ENCODE measurements around the gene RAP2B.

DNA sequence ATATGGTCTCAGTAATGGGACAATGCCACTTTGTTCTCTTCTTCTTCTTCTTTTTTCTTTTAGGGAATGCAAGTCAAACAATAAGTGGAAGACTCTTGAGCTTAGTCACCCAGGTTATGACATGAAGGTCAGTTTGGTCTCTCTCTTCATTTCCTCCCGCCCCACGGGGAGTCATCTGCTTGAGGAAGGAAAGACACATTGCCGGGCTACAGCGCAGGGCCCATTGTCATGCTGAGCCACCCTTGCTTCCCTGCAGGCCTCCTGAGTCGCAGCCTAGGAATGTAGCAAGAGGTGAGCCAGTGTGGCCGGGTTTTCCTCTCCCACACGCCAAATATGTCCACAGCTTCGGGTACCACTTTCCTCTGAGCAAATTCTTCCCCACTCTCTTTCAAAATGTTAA is 47.6 kb downstream of the RAP2B start:
- TF ChIP-seq, protein P1, sequence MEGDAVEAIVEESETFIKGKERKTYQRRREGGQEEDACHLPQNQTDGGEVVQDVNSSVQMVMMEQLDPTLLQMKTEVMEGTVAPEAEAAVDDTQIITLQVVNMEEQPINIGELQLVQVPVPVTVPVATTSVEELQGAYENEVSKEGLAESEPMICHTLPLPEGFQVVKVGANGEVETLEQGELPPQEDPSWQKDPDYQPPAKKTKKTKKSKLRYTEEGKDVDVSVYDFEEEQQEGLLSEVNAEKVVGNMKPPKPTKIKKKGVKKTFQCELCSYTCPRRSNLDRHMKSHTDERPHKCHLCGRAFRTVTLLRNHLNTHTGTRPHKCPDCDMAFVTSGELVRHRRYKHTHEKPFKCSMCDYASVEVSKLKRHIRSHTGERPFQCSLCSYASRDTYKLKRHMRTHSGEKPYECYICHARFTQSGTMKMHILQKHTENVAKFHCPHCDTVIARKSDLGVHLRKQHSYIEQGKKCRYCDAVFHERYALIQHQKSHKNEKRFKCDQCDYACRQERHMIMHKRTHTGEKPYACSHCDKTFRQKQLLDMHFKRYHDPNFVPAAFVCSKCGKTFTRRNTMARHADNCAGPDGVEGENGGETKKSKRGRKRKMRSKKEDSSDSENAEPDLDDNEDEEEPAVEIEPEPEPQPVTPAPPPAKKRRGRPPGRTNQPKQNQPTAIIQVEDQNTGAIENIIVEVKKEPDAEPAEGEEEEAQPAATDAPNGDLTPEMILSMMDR (IDR thresholded peaks at IDR 0.05; ENCODE audit: poor library complexity, severe bottlenecking) = no peak
- TF ChIP-seq POLR2AphosphoS5 (IDR thresholded peaks at IDR 0.05) (no peak), EZH2 (IDR thresholded peaks at IDR 0.05; ENCODE audit: borderline replicate concordance, insufficient read depth, low read length, poor library complexity, severe bottlenecking) (no peak), EP300 (conservative IDR thresholded peaks at IDR 0.05; ENCODE audit: poor library complexity, severe bottlenecking) (no peak), RAD21 (conservative IDR thresholded peaks at IDR 0.05) (no peak), TAF1 (IDR thresholded peaks at IDR 0.05; ENCODE audit: low read depth) (no peak)
- TF ChIP-seq, protein P2, sequence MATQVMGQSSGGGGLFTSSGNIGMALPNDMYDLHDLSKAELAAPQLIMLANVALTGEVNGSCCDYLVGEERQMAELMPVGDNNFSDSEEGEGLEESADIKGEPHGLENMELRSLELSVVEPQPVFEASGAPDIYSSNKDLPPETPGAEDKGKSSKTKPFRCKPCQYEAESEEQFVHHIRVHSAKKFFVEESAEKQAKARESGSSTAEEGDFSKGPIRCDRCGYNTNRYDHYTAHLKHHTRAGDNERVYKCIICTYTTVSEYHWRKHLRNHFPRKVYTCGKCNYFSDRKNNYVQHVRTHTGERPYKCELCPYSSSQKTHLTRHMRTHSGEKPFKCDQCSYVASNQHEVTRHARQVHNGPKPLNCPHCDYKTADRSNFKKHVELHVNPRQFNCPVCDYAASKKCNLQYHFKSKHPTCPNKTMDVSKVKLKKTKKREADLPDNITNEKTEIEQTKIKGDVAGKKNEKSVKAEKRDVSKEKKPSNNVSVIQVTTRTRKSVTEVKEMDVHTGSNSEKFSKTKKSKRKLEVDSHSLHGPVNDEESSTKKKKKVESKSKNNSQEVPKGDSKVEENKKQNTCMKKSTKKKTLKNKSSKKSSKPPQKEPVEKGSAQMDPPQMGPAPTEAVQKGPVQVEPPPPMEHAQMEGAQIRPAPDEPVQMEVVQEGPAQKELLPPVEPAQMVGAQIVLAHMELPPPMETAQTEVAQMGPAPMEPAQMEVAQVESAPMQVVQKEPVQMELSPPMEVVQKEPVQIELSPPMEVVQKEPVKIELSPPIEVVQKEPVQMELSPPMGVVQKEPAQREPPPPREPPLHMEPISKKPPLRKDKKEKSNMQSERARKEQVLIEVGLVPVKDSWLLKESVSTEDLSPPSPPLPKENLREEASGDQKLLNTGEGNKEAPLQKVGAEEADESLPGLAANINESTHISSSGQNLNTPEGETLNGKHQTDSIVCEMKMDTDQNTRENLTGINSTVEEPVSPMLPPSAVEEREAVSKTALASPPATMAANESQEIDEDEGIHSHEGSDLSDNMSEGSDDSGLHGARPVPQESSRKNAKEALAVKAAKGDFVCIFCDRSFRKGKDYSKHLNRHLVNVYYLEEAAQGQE (IDR thresholded peaks at IDR 0.05; ENCODE audit: borderline replicate concordance) = no peak

Measured in neural cell (in vitro differentiated cells).